ENCODE data around the gene HTR2A. TPM values are rescaled to one million over a fixed set of nuclear protein-coding genes. Genes with fewer than 3 reads are reported as not detected.

The HTR2A gene
- total RNA-seq, 1 donor from 2014 or later, result not detected

DNA sequence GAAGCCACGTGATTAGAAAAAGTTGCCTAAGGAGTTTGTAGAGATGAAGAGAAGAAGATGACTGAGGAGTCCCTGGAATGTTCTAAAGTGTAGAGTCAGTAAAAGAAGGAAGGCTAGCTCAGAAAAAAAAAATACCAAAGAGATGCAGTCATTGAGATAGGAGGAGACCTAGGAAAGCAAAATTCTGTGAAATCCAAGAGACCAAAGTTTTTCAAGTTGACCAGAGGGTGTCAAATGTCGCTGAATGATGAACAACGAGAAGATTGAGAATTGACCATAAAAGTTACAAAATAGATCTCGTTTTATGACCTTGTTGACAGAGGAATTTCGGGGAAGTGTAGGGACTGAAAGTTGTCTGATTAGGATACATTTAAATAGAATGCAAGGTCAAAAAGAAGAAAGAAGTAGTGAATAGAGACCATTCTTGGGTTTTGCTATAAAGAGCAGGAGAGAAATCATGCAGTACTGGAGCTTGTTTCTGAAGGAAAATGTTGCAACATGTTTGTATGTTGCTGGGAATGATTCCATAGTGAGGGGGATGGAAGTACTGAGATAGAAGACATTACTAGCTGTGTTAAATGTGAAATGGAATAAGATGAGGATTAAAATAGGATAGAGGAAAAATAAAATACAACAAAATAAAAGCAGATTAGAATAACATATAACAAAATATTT, 30.2 kb upstream of the HTR2A start:
- no peaks in the 10 kb centered on the region for H3K36me3 Mint-ChIP-seq (ENCODE audit: low read depth, unreplicated experiment)
- no peaks in the 10 kb centered on the region for H3K79me2 ChIP-seq (ENCODE audit: insufficient read depth, low read length)
- H3K27ac Mint-ChIP-seq (ENCODE audit: unreplicated experiment), result no peak overlapping the region
- DNase-seq (ENCODE audit: low read depth) (peak; percentile 11), FAIRE-seq (peak; percentile 73)
- H3K9me3 Mint-ChIP-seq (ENCODE audit: unreplicated experiment), result no peaks in the 10 kb centered on the region
- H3K27ac ChIP-seq (ENCODE audit: low read depth, low read length), result no peak overlapping the region
- no peaks in the 10 kb centered on the region for H4K20me1 ChIP-seq (ENCODE audit: insufficient read depth, low read length)
- no peaks in the 10 kb centered on the region for H3K4me1 Mint-ChIP-seq (ENCODE audit: low read depth, unreplicated experiment)
- H3K4me3 Mint-ChIP-seq (ENCODE audit: unreplicated experiment), result no peak overlapping the region
- no peaks in the 10 kb centered on the region for H3K4me1 ChIP-seq (ENCODE audit: insufficient read depth, low read length)
- H3K27me3 Mint-ChIP-seq (ENCODE audit: low read depth, unreplicated experiment), result no peaks in the 10 kb centered on the region
- TF ChIP-seq EZH2 (IDR thresholded peaks at IDR 0.05; ENCODE audit: insufficient read depth, low read length), result no peak
- TF ChIP-seq, protein P1, sequence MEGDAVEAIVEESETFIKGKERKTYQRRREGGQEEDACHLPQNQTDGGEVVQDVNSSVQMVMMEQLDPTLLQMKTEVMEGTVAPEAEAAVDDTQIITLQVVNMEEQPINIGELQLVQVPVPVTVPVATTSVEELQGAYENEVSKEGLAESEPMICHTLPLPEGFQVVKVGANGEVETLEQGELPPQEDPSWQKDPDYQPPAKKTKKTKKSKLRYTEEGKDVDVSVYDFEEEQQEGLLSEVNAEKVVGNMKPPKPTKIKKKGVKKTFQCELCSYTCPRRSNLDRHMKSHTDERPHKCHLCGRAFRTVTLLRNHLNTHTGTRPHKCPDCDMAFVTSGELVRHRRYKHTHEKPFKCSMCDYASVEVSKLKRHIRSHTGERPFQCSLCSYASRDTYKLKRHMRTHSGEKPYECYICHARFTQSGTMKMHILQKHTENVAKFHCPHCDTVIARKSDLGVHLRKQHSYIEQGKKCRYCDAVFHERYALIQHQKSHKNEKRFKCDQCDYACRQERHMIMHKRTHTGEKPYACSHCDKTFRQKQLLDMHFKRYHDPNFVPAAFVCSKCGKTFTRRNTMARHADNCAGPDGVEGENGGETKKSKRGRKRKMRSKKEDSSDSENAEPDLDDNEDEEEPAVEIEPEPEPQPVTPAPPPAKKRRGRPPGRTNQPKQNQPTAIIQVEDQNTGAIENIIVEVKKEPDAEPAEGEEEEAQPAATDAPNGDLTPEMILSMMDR (IDR thresholded peaks at IDR 0.05; ENCODE audit: insufficient read depth, low read depth, low read length), result no peak
- H3K36me3 ChIP-seq (ENCODE audit: insufficient read depth, low read length), result no peaks in the 10 kb centered on the region
- H3K9ac ChIP-seq (ENCODE audit: low read length), result no peak overlapping the region
- H3K4me3 ChIP-seq (ENCODE audit: insufficient read depth, low read depth, low read length), result no peak overlapping the region
- no peaks in the 10 kb centered on the region for H3K9me3 ChIP-seq (ENCODE audit: insufficient read depth, low read depth, low read length)
- H3K27me3 ChIP-seq (ENCODE audit: insufficient read depth, low read length), result no peaks in the 10 kb centered on the region
- no peak overlapping the region for H3K4me2 ChIP-seq (ENCODE audit: low read length)
- H2AFZ ChIP-seq (ENCODE audit: low read depth, low read length), result no peak overlapping the region

DNA sequence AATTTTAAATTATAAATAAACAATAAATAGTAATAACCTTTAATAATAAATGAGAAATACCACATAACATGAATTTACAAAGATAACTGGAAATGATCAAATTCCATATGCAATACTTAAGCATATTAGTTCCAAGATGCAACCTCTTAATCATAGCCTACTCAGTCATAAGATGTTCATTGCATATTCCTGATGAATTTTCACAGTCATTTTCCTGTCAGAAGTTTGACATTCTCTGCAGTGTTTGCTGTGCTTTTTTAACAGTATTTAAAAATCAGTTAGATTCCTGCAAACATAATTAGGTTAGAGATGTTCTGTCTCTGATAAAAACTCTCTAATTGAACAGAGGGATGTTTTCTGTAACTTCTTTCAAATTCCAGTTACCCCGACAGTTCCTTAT, 28.6 kb upstream of the HTR2A start:
- no peak for FAIRE-seq
- no peak overlapping the region for H3K9ac ChIP-seq (ENCODE audit: low read length)
- Mint-ChIP-seq H3K36me3 (ENCODE audit: low read depth, unreplicated experiment) (no peaks in the 10 kb centered on the region), H3K27ac (ENCODE audit: unreplicated experiment) (no peak overlapping the region), H3K9me3 (ENCODE audit: unreplicated experiment) (no peaks in the 10 kb centered on the region), H3K4me1 (ENCODE audit: low read depth, unreplicated experiment) (no peaks in the 10 kb centered on the region), H3K4me3 (ENCODE audit: unreplicated experiment) (no peak overlapping the region), H3K27me3 (ENCODE audit: low read depth, unreplicated experiment) (no peaks in the 10 kb centered on the region)
- H3K27ac ChIP-seq (ENCODE audit: low read depth, low read length), result no peak overlapping the region
- H3K27me3 ChIP-seq (ENCODE audit: insufficient read depth, low read length), result no peaks in the 10 kb centered on the region
- no peaks in the 10 kb centered on the region for H3K4me1 ChIP-seq (ENCODE audit: insufficient read depth, low read length)
- no peaks in the 10 kb centered on the region for H3K9me3 ChIP-seq (ENCODE audit: insufficient read depth, low read depth, low read length)
- no peak overlapping the region for H2AFZ ChIP-seq (ENCODE audit: low read depth, low read length)
- H4K20me1 ChIP-seq (ENCODE audit: insufficient read depth, low read length), result no peaks in the 10 kb centered on the region
- H3K4me3 ChIP-seq (ENCODE audit: insufficient read depth, low read depth, low read length), result no peak overlapping the region
- TF ChIP-seq, protein P1 (IDR thresholded peaks at IDR 0.05; ENCODE audit: insufficient read depth, low read depth, low read length), result no peak
- TF ChIP-seq EZH2 (IDR thresholded peaks at IDR 0.05; ENCODE audit: insufficient read depth, low read length), result no peak
- H3K79me2 ChIP-seq (ENCODE audit: insufficient read depth, low read length), result no peaks in the 10 kb centered on the region
- H3K4me2 ChIP-seq (ENCODE audit: low read length), result no peak overlapping the region
- DNase-seq (ENCODE audit: low read depth), result no peak
- H3K36me3 ChIP-seq (ENCODE audit: insufficient read depth, low read length), result no peaks in the 10 kb centered on the region

DNA sequence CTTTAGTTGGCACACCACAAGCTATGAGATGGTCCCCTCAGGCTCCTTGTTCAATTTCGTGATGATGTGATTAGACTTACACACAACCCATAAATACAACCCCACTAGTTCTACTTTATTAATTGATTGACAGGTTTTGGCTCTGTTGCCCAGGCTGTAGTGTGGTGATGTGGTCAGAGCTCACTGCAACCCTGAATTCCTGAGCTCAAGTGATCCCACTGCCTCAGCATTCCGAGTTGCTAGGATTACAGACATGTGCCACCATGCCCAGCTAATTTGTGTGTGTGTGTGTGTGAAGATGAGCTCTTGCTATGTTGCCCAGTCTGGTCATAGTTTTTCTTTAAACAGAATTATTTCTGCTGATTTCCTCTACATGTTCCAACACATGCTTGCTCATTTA, 17.5 kb upstream of the HTR2A start:
- no peak overlapping the region for H3K9ac ChIP-seq (ENCODE audit: low read length)
- H3K79me2 ChIP-seq (ENCODE audit: insufficient read depth, low read length), result no peaks in the 10 kb centered on the region

More for the DNA sequence above, 17.5 kb upstream of the HTR2A start:
- peaks cover 6% of the 10 kb centered on the region for H3K4me1 Mint-ChIP-seq (ENCODE audit: low read depth, unreplicated experiment)
- no peaks in the 10 kb centered on the region for H3K9me3 Mint-ChIP-seq (ENCODE audit: unreplicated experiment)
- H3K27me3 Mint-ChIP-seq (ENCODE audit: low read depth, unreplicated experiment), result no peaks in the 10 kb centered on the region
- Histone ChIP-seq H3K27me3 (ENCODE audit: insufficient read depth, low read length) (no peaks in the 10 kb centered on the region), H3K4me2 (ENCODE audit: low read length) (no peak overlapping the region), H2AFZ (ENCODE audit: low read depth, low read length) (no peak overlapping the region), H3K9me3 (ENCODE audit: insufficient read depth, low read depth, low read length) (no peaks in the 10 kb centered on the region), H3K4me1 (ENCODE audit: insufficient read depth, low read length) (no peaks in the 10 kb centered on the region), H3K4me3 (ENCODE audit: insufficient read depth, low read depth, low read length) (no peak overlapping the region), H3K27ac (ENCODE audit: low read depth, low read length) (no peak overlapping the region), H3K36me3 (ENCODE audit: insufficient read depth, low read length) (no peaks in the 10 kb centered on the region), H4K20me1 (ENCODE audit: insufficient read depth, low read length) (no peaks in the 10 kb centered on the region)
- DNase-seq (ENCODE audit: low read depth), result no peak
- no peak for FAIRE-seq
- no peak overlapping the region for H3K4me3 Mint-ChIP-seq (ENCODE audit: unreplicated experiment)
- no peak for TF ChIP-seq EZH2 (IDR thresholded peaks at IDR 0.05; ENCODE audit: insufficient read depth, low read length)
- TF ChIP-seq, protein P1 (IDR thresholded peaks at IDR 0.05; ENCODE audit: insufficient read depth, low read depth, low read length), result no peak
- no peaks in the 10 kb centered on the region for H3K36me3 Mint-ChIP-seq (ENCODE audit: low read depth, unreplicated experiment)
- no peak overlapping the region for H3K27ac Mint-ChIP-seq (ENCODE audit: unreplicated experiment)
